Mesenteric fat pad (tissue), 1 donor: ENCODE data around the gene PTGR2. TPM values are rescaled to one million over a fixed set of nuclear protein-coding genes. Genes with fewer than 3 reads are reported as not detected.

ENCODE experiments used
- DNase-seq: peaks from one replicate; pipeline ENCODE4 v3.0.0-alpha.2; 2020; ENCODE audit warnings: low spot score
- long read RNA-seq: library from polyadenylated mRNA; unstranded; transcript quantifications from one replicate; pipeline ENCODE4 v2.0.0, GENCODE V29; 2020
- total RNA-seq: library from RNA; stranded (reverse); fragmentation: NEBNext Ultra II Directional; extraction: Animal tissue kit (Norgen Biotek cat#: 25700); gene quantifications from one replicate; pipeline ENCODE4 v1.2.1, GENCODE V29; 2021
- donor health status: DM: yes; HTN: yes; CAD: no.

Gene PTGR2
- total RNA-seq, result 7.3 TPM
- long read RNA-seq, partial matches to known transcripts, result 2 of 10 reads
- long read RNA-seq, other reads (novel, unspliced or antisense), result 3 of 10 reads

- DNase-seq, result peak; percentile 97
These were observed at the start of gene PTGR2 for GRCh38 chr14:73851567-73852382. Gene PTGR2 (plus strand): TSS chr14:73851831. CDS start chr14:73858863, 7,032 bp downstream.

DNA sequence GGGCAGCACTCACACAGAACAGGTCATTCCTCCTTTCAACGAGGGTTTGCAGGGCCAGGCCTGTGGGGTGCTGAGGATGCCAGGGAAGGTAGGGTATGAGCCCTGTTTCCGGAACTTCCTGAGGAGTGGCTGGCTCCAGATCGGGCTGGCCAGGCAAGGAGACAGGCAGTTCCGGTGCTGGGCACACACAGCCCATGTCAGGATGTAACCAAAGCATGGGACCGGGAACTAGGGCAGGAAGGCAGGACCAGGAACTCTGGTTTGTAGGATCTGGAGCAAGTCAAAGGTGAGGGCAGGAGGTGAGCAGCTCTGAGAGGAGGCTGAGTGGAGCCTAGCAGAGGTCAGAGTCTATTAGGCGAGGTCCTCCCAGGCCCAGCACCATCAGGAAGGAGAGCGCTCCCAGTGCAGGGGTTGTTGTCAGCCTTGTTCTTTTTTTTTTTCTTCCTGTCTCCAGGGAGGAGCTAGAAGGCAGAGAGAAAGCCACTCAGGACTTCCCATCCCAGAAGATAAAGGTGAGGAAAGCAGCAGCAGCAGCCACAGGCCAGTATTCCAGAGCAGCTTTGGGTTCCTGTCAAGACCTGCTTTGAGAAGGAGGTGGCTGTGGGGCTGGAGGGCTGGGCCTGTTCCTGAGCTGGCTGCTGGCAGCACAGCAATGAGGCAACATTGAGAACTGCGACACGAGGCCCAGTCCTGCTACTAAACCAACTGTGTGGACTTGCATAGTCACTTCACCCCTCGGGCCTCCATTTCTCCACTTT, 49.0 kb upstream of the PTGR2 start:
- peak; percentile 82 for DNase-seq

DNA sequence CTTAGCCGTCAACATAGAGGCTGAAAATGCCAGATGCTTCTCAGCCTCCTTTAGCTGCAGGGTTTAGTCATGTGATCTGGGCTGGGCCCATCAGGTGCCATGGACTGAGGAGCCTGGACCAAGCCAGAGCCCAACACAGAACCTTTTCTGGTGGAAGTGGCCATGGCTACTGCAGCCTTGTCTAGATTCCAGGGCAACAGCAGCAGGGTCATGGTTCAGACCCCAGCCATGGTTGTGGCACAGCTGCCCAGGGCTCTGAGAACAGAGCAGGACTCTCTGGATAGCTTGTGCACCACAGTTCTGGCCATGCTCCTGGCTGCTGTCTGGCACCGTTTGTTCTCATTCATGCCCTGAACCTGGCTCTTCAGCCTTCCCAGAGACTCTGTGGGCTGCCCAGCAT, 47.0 kb upstream of the PTGR2 start:
- DNase-seq, result no peak

- no peak for DNase-seq
These were observed 44.2 kb upstream of the PTGR2 start for GRCh38 chr14:73807457-73807856.

DNA sequence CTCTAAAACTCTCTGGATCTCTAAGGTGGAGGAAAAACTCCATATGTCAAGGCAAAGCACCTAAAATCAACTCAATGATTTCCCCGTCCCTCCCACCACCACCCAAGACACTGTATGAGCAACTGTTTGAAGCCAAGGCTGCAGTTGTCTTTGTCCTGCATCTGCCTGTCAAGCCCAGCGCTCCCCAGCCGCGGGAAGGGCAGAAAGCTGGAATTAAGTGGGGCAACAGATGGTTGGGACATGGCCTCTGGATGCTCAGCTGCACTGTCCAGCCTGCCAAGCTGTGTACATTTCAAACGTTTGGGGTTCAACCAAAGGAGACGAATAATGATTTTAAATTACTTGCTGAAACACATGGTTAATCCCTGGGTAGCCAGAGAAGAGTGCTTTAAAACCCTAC, 42.2 kb upstream of the PTGR2 start:
- DNase-seq, result no peak

GRCh38 chr14:73810478-73811163, 41.0 kb upstream of the PTGR2 start:
- no peak for DNase-seq

GRCh38 chr14:73811164-73811503, 40.5 kb upstream of the PTGR2 start:
- no peak for DNase-seq

GRCh38 chr14:73814153-73814552, 37.5 kb upstream of the PTGR2 start:
- no peak for DNase-seq

GRCh38 chr14:73815849-73816248, 35.8 kb upstream of the PTGR2 start:
- DNase-seq, result no peak

- DNase-seq, result peak; percentile 2
These were observed 35.2 kb upstream of the PTGR2 start for GRCh38 chr14:73816393-73816816.

- DNase-seq, result peak; percentile 12
These were observed 34.5 kb upstream of the PTGR2 start for GRCh38 chr14:73817020-73817655.

DNA sequence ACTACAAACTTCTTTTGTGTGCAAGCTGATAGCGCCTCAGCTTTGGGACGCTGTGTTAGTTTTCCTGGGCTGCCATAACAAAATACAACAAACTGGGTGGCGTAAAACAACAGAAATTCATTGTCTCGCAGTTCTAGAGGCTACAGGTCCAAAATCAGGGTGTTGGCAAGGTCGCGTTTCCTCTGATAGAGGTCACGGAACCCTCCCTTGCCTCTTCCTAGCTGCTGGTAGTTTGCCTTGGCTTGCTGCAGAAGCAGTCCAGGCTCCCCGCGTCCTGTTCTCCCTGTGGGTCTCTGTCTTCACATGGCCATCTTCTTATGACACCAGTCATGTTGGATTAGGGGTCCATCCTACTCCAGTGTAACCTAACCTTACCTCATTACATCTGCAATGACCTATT, 32.8 kb upstream of the PTGR2 start:
- DNase-seq, result peak; percentile 45

GRCh38 chr14:73820631-73821030, 31.0 kb upstream of the PTGR2 start:
- peak; percentile 53 for DNase-seq

- DNase-seq, result peak; percentile 2
These were observed 28.2 kb upstream of the PTGR2 start for GRCh38 chr14:73823339-73823885.

- DNase-seq, result peak; percentile 45
These were observed 27.5 kb upstream of the PTGR2 start for GRCh38 chr14:73824127-73824526.

DNA sequence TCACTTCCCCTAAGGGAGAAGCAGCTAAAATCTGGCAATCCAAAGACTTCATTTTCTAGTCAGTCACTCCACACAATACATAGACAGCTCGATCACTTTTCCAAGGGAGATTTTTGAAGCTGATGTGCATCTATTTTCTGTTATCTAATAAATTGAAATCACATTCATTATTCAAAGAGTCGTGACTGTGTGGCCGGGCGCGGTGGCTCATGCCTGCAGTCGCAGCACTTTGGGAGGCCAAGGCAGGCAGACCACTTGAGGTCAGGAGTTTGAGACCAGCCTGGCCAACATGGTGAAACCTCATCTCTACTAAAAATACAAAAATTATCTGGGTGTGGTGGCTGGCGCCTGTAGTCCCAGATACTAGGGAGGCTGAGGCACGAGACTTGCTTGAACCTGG, 27.1 kb upstream of the PTGR2 start:
- DNase-seq, result no peak

- DNase-seq, result peak; percentile 97
These were observed 26.0 kb upstream of the PTGR2 start for GRCh38 chr14:73825551-73826188.

DNA sequence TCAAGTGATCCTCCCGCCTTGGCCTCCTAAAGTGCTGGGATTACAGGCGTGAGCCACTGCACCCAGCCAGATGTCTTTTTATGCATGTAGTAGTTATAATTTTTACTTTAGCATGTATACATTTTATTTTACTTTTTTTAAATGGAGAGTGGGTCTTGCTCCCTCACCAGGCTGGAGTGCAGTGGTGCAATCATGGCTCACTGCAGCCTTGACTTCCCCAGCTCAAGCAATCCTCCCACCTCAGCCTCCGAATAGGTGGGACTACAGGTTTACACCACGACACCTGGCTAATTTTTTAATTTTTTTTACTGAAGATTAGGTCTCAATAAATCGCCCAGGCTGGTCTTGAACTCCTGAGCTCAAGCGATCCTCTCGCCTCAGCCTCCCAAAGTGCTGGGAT, 24.4 kb upstream of the PTGR2 start:
- peak; percentile 22 for DNase-seq

DNA sequence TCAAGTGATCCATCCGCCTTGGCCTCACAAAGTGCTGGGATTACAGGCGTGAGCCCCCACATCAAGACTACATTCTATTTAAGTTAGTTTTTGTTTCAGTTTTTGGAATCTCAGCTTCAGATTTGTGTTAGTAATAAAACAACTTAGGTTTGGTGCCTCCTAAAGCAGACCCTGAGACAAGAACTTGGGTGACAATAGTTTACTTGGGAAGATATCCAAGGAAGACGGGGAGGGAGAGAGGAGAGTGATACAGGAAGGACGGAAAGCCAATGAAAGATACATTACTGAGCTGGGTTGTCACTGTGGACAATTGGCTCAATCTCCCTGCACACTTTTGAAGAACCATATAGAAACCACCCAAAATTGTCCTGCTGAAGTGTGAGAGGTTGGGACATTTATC, 22.6 kb upstream of the PTGR2 start:
- DNase-seq, result no peak
